A673 (cell line): ENCODE data around the gene SLC39A9. TPM values are rescaled to one million over a fixed set of nuclear protein-coding genes. Genes with fewer than 3 reads are reported as not detected.

Experiments used
- BruUV-seq: library from RNA; stranded (reverse); fragments of 400-500 nt; replicated peaks from 2 replicates; lab custom pipeline; 2021; lab: Mats Ljungman, UMichigan
- CTCF ChIA-PET: fragments of 300-600 bp; sonication (Branson Sonifier 250); formaldehyde crosslinking; loops from one replicate; lab custom pipeline; 2022; ENCODE audit warnings: antibody characterized with exemption; lab: Charles Lee
- POLR2A ChIA-PET: fragments of 300-600 bp; sonication (Branson Sonifier 250); formaldehyde crosslinking; loops from one replicate; lab custom pipeline; 2022; ENCODE audit warnings: antibody characterized with exemption; ENCODE audit not compliant: low non-redundant PET; lab: Charles Lee
- DNase-seq: peaks from one replicate; pipeline ENCODE4 v3.0.0-alpha.2; 2015; ENCODE audit warnings: low spot score
- H3K27ac ChIP-seq: fragments of 200-600 bp; sonication (generic); 2 replicates; pipeline ENCODE4 v1.5.1; 2016; ENCODE audit warnings: mixed run types, low read depth, mild to moderate bottlenecking, mixed read lengths, antibody characterized with exemption, low read length; ENCODE audit not compliant: poor library complexity, severe bottlenecking
- H3K27me3 ChIP-seq: fragments of 200-600 bp; sonication (generic); replicated peaks from 2 replicates; pipeline ENCODE4 v1.6.1; 2017; ENCODE audit warnings: mixed run types, low read depth, mild to moderate bottlenecking, mixed read lengths, antibody characterized with exemption, low read length; ENCODE audit not compliant: insufficient read depth, poor library complexity
- H3K36me3 ChIP-seq: fragments of 200-600 bp; sonication (generic); 2 replicates; pipeline ENCODE4 v1.6.1; 2016; ENCODE audit warnings: mixed run types, mild to moderate bottlenecking, mixed read lengths, antibody characterized with exemption, low read length; ENCODE audit not compliant: insufficient read depth, poor library complexity, severe bottlenecking
- H3K4me1 ChIP-seq: fragments of 200-600 bp; sonication (generic); 2 replicates; pipeline ENCODE4 v1.6.1; 2017; ENCODE audit warnings: mixed run types, mild to moderate bottlenecking, mixed read lengths, antibody characterized with exemption, low read length; ENCODE audit not compliant: insufficient read depth, poor library complexity, severe bottlenecking
- H3K4me3 ChIP-seq: fragments of 200-600 bp; sonication (generic); 2 replicates; pipeline ENCODE4 v1.5.1; 2016; ENCODE audit warnings: low read depth, mixed run types, mild to moderate bottlenecking, mixed read lengths, low read length; ENCODE audit not compliant: poor library complexity, severe bottlenecking
- H3K9me3 ChIP-seq: fragments of 200-600 bp; sonication (generic); 2 replicates; pipeline ENCODE4 v1.6.1; 2016; ENCODE audit warnings: mixed run types, low read depth, mild to moderate bottlenecking, mixed read lengths, antibody characterized with exemption, low read length; ENCODE audit not compliant: poor library complexity, severe bottlenecking
- CTCF ChIP-seq: fragments of 300-800, 200-600 bp; sonication (generic); conservative IDR thresholded peaks from 2 replicates; pipeline ENCODE4 v1.5.1; 2017; ENCODE audit warnings: low read depth, mild to moderate bottlenecking, antibody characterized with exemption, low read length, moderate library complexity, mixed read lengths
- EZH2 ChIP-seq: fragments of 200-600 bp; sonication (generic); IDR thresholded peaks from 2 replicates; pipeline ENCODE4 v1.6.1; 2017; ENCODE audit warnings: borderline replicate concordance, low read depth, mild to moderate bottlenecking, mixed read lengths, antibody characterized with exemption, low read length; ENCODE audit not compliant: poor library complexity, severe bottlenecking
- intact Hi-C: fragments of 100-400 bp; cut with micrococcal nuclease; formaldehyde crosslinking; loops from one replicate; pipeline ENCODE4 v1.10.0; 2022; ENCODE audit not compliant: unreplicated experiment
- total RNA-seq: library from RNA; stranded (reverse); gene quantifications from 2 replicates; pipeline ENCODE4 v1.2.3, GENCODE V29; 2021

The SLC39A9 gene
- total RNA-seq, 1 experiment from 2014 or later = 59.2 TPM

- no peak for DNase-seq
- no peaks in the 10 kb centered on the region for H3K27me3 ChIP-seq
- peaks cover 19% of the 10 kb centered on the region for H3K36me3 ChIP-seq
- TF ChIP-seq EZH2 = no peak
- no peak for TF ChIP-seq CTCF
- peaks cover 31% of the 10 kb centered on the region for H3K4me1 ChIP-seq
- no peaks in the 10 kb centered on the region for H3K9me3 ChIP-seq
- no peak overlapping the region for H3K27ac ChIP-seq
- POLR2A ChIA-PET = no interaction called here
- peak overlapping the region; percentile 80 for H3K4me3 ChIP-seq
- BruUV-seq = no TSS peak
- CTCF ChIA-PET = no interaction called here
- intact Hi-C loops = no loop called here
Measured at GRCh38 chr14:69399750-69400149, 1.3 kb downstream of the SLC39A9 start.

- Histone ChIP-seq H3K4me3 (peak overlapping the region; percentile 80), H3K4me1 (peaks cover 31% of the 10 kb centered on the region), H3K27ac (no peak overlapping the region), H3K27me3 (no peaks in the 10 kb centered on the region), H3K36me3 (peaks cover 15% of the 10 kb centered on the region), H3K9me3 (no peaks in the 10 kb centered on the region)
- CTCF ChIA-PET = no interaction called here
- POLR2A ChIA-PET = no interaction called here
- BruUV-seq = no TSS peak
- intact Hi-C loops = no loop called here
- DNase-seq = no peak
- TF ChIP-seq CTCF (no peak), EZH2 (no peak)
Measured at GRCh38 chr14:69400154-69400553, 1.7 kb downstream of the SLC39A9 start.

- no peaks in the 10 kb centered on the region for H3K9me3 ChIP-seq
- TF ChIP-seq CTCF = no peak
- no peak for TF ChIP-seq EZH2
- no peak for DNase-seq
- ChIA-PET POLR2A (no interaction called here), CTCF (no interaction called here)
- BruUV-seq = no TSS peak
- H3K27ac ChIP-seq = no peak overlapping the region
- no peaks in the 10 kb centered on the region for H3K36me3 ChIP-seq
- intact Hi-C loops = no loop called here
- H3K4me3 ChIP-seq = peak overlapping the region; percentile 80
- no peaks in the 10 kb centered on the region for H3K27me3 ChIP-seq
- H3K4me1 ChIP-seq = peaks cover 23% of the 10 kb centered on the region
Measured at GRCh38 chr14:69401841-69402240, 3.3 kb downstream of the SLC39A9 start.
